ENCODE data around the gene NR3C2. TPM values are rescaled to one million over a fixed set of nuclear protein-coding genes. Genes with fewer than 3 reads are reported as not detected.

NR3C2 gene
- total and polyA plus RNA-seq, 4 donors: 2.0 to 11.5 (median 3.2) TPM

DNA sequence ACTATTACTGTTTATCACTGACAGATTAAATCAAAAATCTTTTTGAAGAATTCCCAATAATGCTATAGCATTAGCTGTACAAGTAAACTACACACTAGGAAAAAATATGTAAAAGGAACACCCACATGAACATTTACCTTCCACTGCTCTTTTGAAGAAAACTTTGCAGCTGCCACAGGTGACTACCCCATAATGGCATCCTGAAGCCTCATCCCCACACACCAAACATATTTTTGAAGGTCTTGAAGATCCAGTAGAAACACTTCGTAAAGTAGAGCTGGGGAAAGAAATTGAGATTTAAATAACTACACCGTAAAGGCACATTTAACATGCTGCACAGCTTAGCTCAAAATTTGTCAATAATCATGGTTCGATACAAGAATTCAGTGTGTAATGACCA, 182.4 kb downstream of the NR3C2 start:
- TF ChIP-seq SP1 (IDR thresholded peaks at IDR 0.05): no peak
- TF ChIP-seq, protein P1, sequence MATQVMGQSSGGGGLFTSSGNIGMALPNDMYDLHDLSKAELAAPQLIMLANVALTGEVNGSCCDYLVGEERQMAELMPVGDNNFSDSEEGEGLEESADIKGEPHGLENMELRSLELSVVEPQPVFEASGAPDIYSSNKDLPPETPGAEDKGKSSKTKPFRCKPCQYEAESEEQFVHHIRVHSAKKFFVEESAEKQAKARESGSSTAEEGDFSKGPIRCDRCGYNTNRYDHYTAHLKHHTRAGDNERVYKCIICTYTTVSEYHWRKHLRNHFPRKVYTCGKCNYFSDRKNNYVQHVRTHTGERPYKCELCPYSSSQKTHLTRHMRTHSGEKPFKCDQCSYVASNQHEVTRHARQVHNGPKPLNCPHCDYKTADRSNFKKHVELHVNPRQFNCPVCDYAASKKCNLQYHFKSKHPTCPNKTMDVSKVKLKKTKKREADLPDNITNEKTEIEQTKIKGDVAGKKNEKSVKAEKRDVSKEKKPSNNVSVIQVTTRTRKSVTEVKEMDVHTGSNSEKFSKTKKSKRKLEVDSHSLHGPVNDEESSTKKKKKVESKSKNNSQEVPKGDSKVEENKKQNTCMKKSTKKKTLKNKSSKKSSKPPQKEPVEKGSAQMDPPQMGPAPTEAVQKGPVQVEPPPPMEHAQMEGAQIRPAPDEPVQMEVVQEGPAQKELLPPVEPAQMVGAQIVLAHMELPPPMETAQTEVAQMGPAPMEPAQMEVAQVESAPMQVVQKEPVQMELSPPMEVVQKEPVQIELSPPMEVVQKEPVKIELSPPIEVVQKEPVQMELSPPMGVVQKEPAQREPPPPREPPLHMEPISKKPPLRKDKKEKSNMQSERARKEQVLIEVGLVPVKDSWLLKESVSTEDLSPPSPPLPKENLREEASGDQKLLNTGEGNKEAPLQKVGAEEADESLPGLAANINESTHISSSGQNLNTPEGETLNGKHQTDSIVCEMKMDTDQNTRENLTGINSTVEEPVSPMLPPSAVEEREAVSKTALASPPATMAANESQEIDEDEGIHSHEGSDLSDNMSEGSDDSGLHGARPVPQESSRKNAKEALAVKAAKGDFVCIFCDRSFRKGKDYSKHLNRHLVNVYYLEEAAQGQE (IDR thresholded peaks at IDR 0.05): no peak
- H3K9ac ChIP-seq (ENCODE audit: low read depth in 1 of 2, low read length in 2 of 2): no peak overlapping the region
- peaks cover 0 to 3% (median under 1%) of the 10 kb centered on the region in 4 donors for H3K9me3 ChIP-seq (ENCODE audit: control insufficient read depth in 4 of 4, low read length in 3 of 4)
- peaks cover 0 to 4% (median 1%) of the 10 kb centered on the region in 4 donors for H3K4me1 ChIP-seq (ENCODE audit: control insufficient read depth in 4 of 4, insufficient read depth in 4 of 4, low read length in 3 of 4)
- H3K27ac ChIP-seq (ENCODE audit: low read depth in 1 of 2, low read length in 2 of 2): no peak overlapping the region
- H3K36me3 ChIP-seq (ENCODE audit: control insufficient read depth in 4 of 4, insufficient read depth in 3 of 4, low read depth in 1 of 4, low read length in 3 of 4): peaks cover 0 to 4% (median 0%) of the 10 kb centered on the region in 4 donors
- no peak overlapping the region for H3K4me3 ChIP-seq (ENCODE audit: low read depth in 1 of 3, low read length in 3 of 3)
- H3K27me3 ChIP-seq (ENCODE audit: control insufficient read depth in 4 of 4, insufficient read depth in 4 of 4, low read length in 3 of 4): no peaks in the 10 kb centered on the region
- DNase-seq (ENCODE audit: low spot score): no peak
- 99% methylated on average over 3 of the region's 3 CpGs for WGBS

DNA sequence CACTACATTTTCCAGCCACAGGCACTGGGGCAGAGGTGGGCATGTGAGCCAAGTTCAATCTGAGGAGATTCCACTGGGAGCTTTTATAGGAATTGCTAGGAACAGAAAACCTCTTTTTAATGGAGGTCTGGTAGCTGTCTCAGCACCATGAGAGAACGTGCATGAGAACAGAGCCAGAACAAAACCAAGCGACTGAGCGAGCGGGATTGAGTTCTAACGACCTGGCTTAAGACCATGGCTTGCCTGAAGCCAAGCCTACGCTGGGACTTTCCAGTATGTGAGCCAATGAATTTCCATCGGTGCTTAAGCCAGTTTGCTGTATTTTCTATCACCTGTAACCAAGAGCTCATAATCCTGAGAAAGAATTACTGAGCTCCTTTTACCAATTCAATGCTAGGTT, 183.7 kb downstream of the NR3C2 start:
- Histone ChIP-seq H3K4me1 (ENCODE audit: control insufficient read depth in 4 of 4, insufficient read depth in 4 of 4, low read length in 3 of 4) (peaks cover 2 to 13% (median 10%) of the 10 kb centered on the region in 4 donors), H3K27ac (ENCODE audit: low read depth in 1 of 2, low read length in 2 of 2) (no peak overlapping the region), H3K36me3 (ENCODE audit: control insufficient read depth in 4 of 4, insufficient read depth in 3 of 4, low read depth in 1 of 4, low read length in 3 of 4) (peaks cover 0 to 4% (median 0%) of the 10 kb centered on the region in 4 donors), H3K4me3 (ENCODE audit: low read depth in 1 of 3, low read length in 3 of 3) (no peak overlapping the region), H3K9me3 (ENCODE audit: control insufficient read depth in 4 of 4, low read length in 3 of 4) (peaks cover 0 to 3% (median under 1%) of the 10 kb centered on the region in 4 donors), H3K27me3 (ENCODE audit: control insufficient read depth in 4 of 4, insufficient read depth in 4 of 4, low read length in 3 of 4) (no peaks in the 10 kb centered on the region), H3K9ac (ENCODE audit: low read depth in 1 of 2, low read length in 2 of 2) (no peak overlapping the region)
- TF ChIP-seq ZBTB33 (IDR thresholded peaks at IDR 0.05) (no peak), RXRA (IDR thresholded peaks at IDR 0.05) (no peak), YY1 (IDR thresholded peaks at IDR 0.05) (no peak), NR2F2 (IDR thresholded peaks at IDR 0.05) (no peak)
- TF ChIP-seq, protein P1 (IDR thresholded peaks at IDR 0.05): no peak
- DNase-seq (ENCODE audit: low spot score): no peak
- 95% methylated on average over 7 of the region's 7 CpGs for WGBS

- WGBS: 87% methylated on average over 1 of the region's 1 CpG
- TF ChIP-seq, protein P2, sequence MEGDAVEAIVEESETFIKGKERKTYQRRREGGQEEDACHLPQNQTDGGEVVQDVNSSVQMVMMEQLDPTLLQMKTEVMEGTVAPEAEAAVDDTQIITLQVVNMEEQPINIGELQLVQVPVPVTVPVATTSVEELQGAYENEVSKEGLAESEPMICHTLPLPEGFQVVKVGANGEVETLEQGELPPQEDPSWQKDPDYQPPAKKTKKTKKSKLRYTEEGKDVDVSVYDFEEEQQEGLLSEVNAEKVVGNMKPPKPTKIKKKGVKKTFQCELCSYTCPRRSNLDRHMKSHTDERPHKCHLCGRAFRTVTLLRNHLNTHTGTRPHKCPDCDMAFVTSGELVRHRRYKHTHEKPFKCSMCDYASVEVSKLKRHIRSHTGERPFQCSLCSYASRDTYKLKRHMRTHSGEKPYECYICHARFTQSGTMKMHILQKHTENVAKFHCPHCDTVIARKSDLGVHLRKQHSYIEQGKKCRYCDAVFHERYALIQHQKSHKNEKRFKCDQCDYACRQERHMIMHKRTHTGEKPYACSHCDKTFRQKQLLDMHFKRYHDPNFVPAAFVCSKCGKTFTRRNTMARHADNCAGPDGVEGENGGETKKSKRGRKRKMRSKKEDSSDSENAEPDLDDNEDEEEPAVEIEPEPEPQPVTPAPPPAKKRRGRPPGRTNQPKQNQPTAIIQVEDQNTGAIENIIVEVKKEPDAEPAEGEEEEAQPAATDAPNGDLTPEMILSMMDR (IDR thresholded peaks at IDR 0.05; ENCODE audit: low read depth, low read length, missing input control): no peak
- TF ChIP-seq YY1 (IDR thresholded peaks at IDR 0.05): no peak
- no peak for TF ChIP-seq RAD21 (IDR thresholded peaks at IDR 0.05)
- Histone ChIP-seq H3K4me1 (ENCODE audit: control insufficient read depth in 4 of 4, insufficient read depth in 4 of 4, low read length in 3 of 4) (peaks cover 2 to 14% (median 10%) of the 10 kb centered on the region in 4 donors), H3K9me3 (ENCODE audit: control insufficient read depth in 4 of 4, low read length in 3 of 4) (no peaks in the 10 kb centered on the region), H3K27ac (ENCODE audit: low read depth in 1 of 2, low read length in 2 of 2) (no peak overlapping the region), H3K36me3 (ENCODE audit: control insufficient read depth in 4 of 4, insufficient read depth in 3 of 4, low read depth in 1 of 4, low read length in 3 of 4) (peaks cover 0 to 4% (median 0%) of the 10 kb centered on the region in 4 donors), H3K27me3 (ENCODE audit: control insufficient read depth in 4 of 4, insufficient read depth in 4 of 4, low read length in 3 of 4) (no peaks in the 10 kb centered on the region), H3K4me3 (ENCODE audit: low read depth in 1 of 3, low read length in 3 of 3) (no peak overlapping the region), H3K9ac (ENCODE audit: low read depth in 1 of 2, low read length in 2 of 2) (no peak overlapping the region)
- no peak for DNase-seq (ENCODE audit: low spot score)
These were observed 186.9 kb downstream of the NR3C2 start for GRCh38 chr4:148255344-148255720.
